Skeletal muscle tissue (tissue), 4 donors: ENCODE data around the gene MYO3B. TPM values are rescaled to one million over a fixed set of nuclear protein-coding genes. Genes with fewer than 3 reads are reported as not detected.

Source experiments
- H3K27ac ChIP-seq: one replicate; pipeline ENCODE4 v1.7.0; 2013; ENCODE audit warnings: mild to moderate bottlenecking, low read depth, low read length, inconsistent platforms
- H3K27me3 ChIP-seq, 3 donors: one replicate each; pipeline ENCODE4 v1.7.0; 2013; ENCODE audit warnings: low read length in 3 of 3; ENCODE audit not compliant: control insufficient read depth in 3 of 3, insufficient read depth in 3 of 3
- H3K36me3 ChIP-seq, 3 donors: one replicate each; pipeline ENCODE4 v1.7.0; 2013; ENCODE audit warnings: low read length in 3 of 3; ENCODE audit not compliant: control insufficient read depth in 3 of 3, insufficient read depth in 3 of 3
- H3K4me1 ChIP-seq, 3 donors: one replicate each; pipeline ENCODE4 v1.7.0; 2013; ENCODE audit warnings: low read length in 3 of 3, mild to moderate bottlenecking in 3 of 3; ENCODE audit not compliant: control insufficient read depth in 3 of 3, insufficient read depth in 3 of 3
- H3K4me3 ChIP-seq, 3 donors: one replicate each; pipeline ENCODE4 v1.7.0; 2013; ENCODE audit warnings: low read length in 3 of 3
- H3K9ac ChIP-seq, 3 donors: one replicate each; pipeline ENCODE4 v1.7.0; 2013; ENCODE audit warnings: low read length in 3 of 3, mild to moderate bottlenecking in 3 of 3, moderate library complexity in 2 of 3, low read depth in 1 of 3
- H3K9me3 ChIP-seq, 3 donors: one replicate each; pipeline ENCODE4 v1.7.0; 2013; ENCODE audit warnings: low read length in 3 of 3; ENCODE audit not compliant: control insufficient read depth in 3 of 3
- total RNA-seq: library from RNA; depleted of rRNA; stranded (reverse); fragments of >200 nt; gene quantifications from one replicate; pipeline ENCODE4 v1.2.3, GENCODE V29; 2014
- donor health status: Osteomylitis.

The MYO3B gene
- total RNA-seq, 1 donor from 2014 or later = under 0.01 TPM

- H3K27me3 ChIP-seq = no peaks in the 10 kb centered on the region
These were observed 31.2 kb upstream of the MYO3B start for GRCh38 chr2:170146784-170147183.

GRCh38 chr2:170147576-170147975 is 30.4 kb upstream of the MYO3B start:
- Histone ChIP-seq H3K4me1 (no peaks in the 10 kb centered on the region), H3K4me3 (no peak overlapping the region), H3K27me3 (no peaks in the 10 kb centered on the region), H3K9ac (no peak overlapping the region), H3K9me3 (no peaks in the 10 kb centered on the region), H3K27ac (no peak overlapping the region), H3K36me3 (no peaks in the 10 kb centered on the region)

More at GRCh38 chr2:170146784-170147183, 31.2 kb upstream of the MYO3B start:
- no peak overlapping the region for H3K9ac ChIP-seq
- H3K4me3 ChIP-seq = no peak overlapping the region
- no peaks in the 10 kb centered on the region for H3K36me3 ChIP-seq
- no peaks in the 10 kb centered on the region for H3K9me3 ChIP-seq
- H3K27ac ChIP-seq = no peak overlapping the region
- H3K4me1 ChIP-seq = no peaks in the 10 kb centered on the region

DNA sequence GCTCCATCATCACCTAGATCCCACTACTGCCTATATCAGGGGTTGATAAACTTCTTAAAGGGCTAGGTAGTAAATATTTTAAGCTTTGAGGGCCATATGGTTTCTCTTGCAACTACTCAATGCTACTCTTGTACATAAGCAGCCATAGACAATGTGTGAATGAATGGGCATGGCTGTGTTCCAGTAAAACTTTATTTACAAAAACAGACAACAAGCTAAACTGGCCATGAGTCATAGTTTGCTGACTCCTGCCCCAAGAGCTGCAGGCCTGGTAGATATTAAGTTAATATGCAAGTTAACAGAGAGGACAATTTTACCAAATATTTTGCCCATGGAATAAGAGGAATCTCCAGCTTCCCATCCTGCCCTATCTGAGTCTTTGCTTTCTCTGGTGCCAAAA is 29.8 kb upstream of the MYO3B start:
- no peak overlapping the region for H3K4me3 ChIP-seq
- no peaks in the 10 kb centered on the region for H3K27me3 ChIP-seq
- H3K27ac ChIP-seq = no peak overlapping the region
- H3K9ac ChIP-seq = no peak overlapping the region
- no peaks in the 10 kb centered on the region for H3K36me3 ChIP-seq
- no peaks in the 10 kb centered on the region for H3K9me3 ChIP-seq
- H3K4me1 ChIP-seq = no peaks in the 10 kb centered on the region

- no peaks in the 10 kb centered on the region for H3K9me3 ChIP-seq
These were observed 25.5 kb upstream of the MYO3B start for GRCh38 chr2:170152421-170152820.

DNA sequence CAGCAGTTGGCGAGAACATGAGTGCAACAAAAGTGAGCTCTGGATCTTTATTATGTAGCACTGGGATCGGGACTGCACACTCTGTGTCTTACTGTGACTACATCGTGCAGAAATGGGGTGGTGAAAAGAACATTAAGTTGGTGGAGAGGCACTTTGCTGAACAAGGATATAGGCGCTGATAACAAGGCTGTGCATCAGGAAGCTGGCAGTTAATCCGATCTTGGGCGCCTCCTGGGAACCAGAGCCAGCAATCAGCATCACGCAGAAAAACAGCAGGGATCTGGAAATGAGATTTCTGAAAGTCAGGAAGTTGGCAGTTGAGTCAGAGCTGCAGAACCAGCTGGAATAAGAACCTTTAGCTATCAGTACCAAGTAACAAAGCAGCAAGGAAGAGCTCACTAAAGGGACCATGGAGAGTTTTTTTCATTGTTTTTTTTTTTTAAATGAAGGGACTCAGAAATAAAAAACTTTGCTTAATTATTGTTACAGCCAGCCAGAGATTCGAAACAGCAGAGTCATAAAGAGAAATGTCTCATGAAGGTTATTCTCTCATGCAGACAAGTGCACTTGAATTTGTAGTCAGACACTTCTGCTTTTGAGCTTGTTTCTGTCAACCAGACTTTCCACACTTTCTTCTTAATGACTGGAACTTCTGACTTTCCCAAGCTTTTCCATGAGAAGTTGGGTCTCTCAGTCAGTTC is 22.8 kb upstream of the MYO3B start:
- Histone ChIP-seq H3K4me1 (no peaks in the 10 kb centered on the region), H3K9ac (no peak overlapping the region), H3K27me3 (peaks cover 0 to 3% (median 0%) of the 10 kb centered on the region in 3 donors), H3K4me3 (no peak overlapping the region), H3K36me3 (no peaks in the 10 kb centered on the region), H3K27ac (no peak overlapping the region), H3K9me3 (no peaks in the 10 kb centered on the region)

More at GRCh38 chr2:170152421-170152820, 25.5 kb upstream of the MYO3B start:
- H3K4me1 ChIP-seq = no peaks in the 10 kb centered on the region
- H3K9ac ChIP-seq = no peak overlapping the region
- H3K27ac ChIP-seq = no peak overlapping the region
- no peaks in the 10 kb centered on the region for H3K36me3 ChIP-seq
- no peak overlapping the region for H3K4me3 ChIP-seq
- peaks cover 0 to 3% (median 0%) of the 10 kb centered on the region in 3 donors for H3K27me3 ChIP-seq

GRCh38 chr2:170155723-170156253 is 22.2 kb upstream of the MYO3B start:
- no peak overlapping the region for H3K27ac ChIP-seq
- no peaks in the 10 kb centered on the region for H3K36me3 ChIP-seq
- H3K4me1 ChIP-seq = no peaks in the 10 kb centered on the region
- H3K9ac ChIP-seq = no peak overlapping the region
- H3K4me3 ChIP-seq = no peak overlapping the region
- H3K27me3 ChIP-seq = peaks cover 0 to 3% (median 0%) of the 10 kb centered on the region in 3 donors
- H3K9me3 ChIP-seq = no peaks in the 10 kb centered on the region

GRCh38 chr2:170156592-170156991 is 21.4 kb upstream of the MYO3B start:
- H3K27ac ChIP-seq = no peak overlapping the region
- H3K4me1 ChIP-seq = no peaks in the 10 kb centered on the region

DNA sequence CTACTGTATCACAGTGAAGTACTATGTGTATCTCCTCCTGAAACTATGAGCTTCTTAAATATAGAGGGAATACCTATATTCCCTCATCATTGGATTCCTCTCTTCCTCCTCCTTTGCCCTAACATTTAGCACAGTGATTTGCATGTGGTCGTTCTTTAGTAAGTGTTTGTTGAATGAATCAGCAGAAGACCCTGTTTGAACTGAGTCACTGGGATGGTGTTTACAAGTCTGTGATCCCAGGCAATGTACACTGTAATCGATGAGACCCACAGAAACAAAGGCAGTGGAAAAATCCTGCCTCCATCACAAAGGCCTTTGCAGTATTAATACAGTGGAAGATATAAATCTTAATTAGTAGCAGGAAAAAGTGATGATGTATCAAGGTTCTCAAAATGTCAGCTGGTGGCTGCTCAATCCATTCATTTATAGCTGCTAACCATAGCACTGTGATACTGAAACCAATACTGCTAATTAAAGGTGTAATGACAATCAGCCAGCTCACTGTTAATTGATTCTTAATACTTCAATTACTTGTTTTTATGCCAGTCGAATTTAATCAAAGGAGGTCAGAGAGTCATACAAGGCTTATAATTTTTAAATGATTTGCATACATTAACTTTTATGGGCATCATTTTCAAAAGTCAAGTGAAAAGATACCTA is 20.8 kb upstream of the MYO3B start:
- Histone ChIP-seq H3K9ac (no peak overlapping the region), H3K36me3 (no peaks in the 10 kb centered on the region), H3K4me1 (no peaks in the 10 kb centered on the region)

More at GRCh38 chr2:170156592-170156991, 21.4 kb upstream of the MYO3B start:
- no peak overlapping the region for H3K4me3 ChIP-seq
- H3K27me3 ChIP-seq = peaks cover 0 to 3% (median 0%) of the 10 kb centered on the region in 3 donors
- H3K9me3 ChIP-seq = no peaks in the 10 kb centered on the region
- H3K36me3 ChIP-seq = no peaks in the 10 kb centered on the region
- no peak overlapping the region for H3K9ac ChIP-seq

GRCh38 chr2:170159060-170159459 is 18.9 kb upstream of the MYO3B start:
- Histone ChIP-seq H3K4me3 (no peak overlapping the region), H3K9ac (no peak overlapping the region), H3K36me3 (no peaks in the 10 kb centered on the region), H3K27me3 (peaks cover 0 to 3% (median 0%) of the 10 kb centered on the region in 3 donors), H3K9me3 (no peaks in the 10 kb centered on the region), H3K4me1 (no peaks in the 10 kb centered on the region), H3K27ac (no peak overlapping the region)

More for the DNA sequence above, 20.8 kb upstream of the MYO3B start:
- H3K9me3 ChIP-seq = no peaks in the 10 kb centered on the region
- no peak overlapping the region for H3K4me3 ChIP-seq
- peaks cover 0 to 3% (median 0%) of the 10 kb centered on the region in 3 donors for H3K27me3 ChIP-seq
- H3K27ac ChIP-seq = no peak overlapping the region
